ENCODE data around the gene ZNF343. TPM values are rescaled to one million over a fixed set of nuclear protein-coding genes. Genes with fewer than 3 reads are reported as not detected.

The ZNF343 gene
- total RNA-seq, 3 donors from 2014 or later = 10.4 to 13.7 (median 11.9) TPM

DNA sequence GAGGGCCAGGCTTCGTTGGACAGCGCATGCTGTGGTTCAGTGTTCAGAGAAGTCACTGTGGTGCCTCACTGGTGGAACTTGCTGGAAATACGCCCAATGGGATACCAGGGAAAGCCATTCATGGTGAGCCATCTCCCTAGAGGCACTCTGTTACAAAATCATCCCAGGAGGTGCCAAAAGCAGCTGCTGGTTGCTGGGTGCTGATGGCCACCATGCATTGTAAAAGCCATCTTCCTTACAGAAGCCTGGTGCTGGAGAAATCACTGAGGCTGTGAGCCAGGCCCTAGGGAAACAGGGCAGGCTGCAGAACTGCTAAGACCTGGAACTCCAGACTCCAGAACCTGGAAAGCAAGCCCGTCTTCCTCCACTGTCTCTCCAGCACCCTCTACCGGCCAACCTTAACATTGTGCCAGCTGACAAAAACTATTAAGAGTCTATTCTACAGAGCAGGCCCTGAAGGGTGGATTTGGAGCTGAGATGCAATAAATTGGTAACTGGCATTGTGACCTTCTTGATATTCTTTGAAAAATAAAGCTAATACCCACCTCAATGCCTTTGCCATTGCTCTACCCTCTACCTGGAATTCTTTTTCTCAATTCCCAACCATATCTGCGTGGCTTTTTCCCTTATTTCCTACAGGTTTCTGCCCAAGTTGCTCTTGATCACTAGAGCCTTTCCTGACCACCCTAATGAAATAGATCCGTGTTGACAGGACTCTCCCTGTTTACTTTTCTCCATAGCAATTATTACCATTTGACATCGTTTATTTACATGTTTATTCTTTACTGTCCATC, 56.6 kb downstream of the ZNF343 start:
- H3K4me1 Mint-ChIP-seq (ENCODE audit: low read depth) = peaks cover 38% of the 10 kb centered on the region
- DNase-seq = peak; percentile 57
- no peaks in the 10 kb centered on the region for H3K9me3 Mint-ChIP-seq
- peak; percentile 40 to 50 for ATAC-seq
- no peaks in the 10 kb centered on the region for H3K27me3 Mint-ChIP-seq (ENCODE audit: low read depth)
- no peak overlapping the region for H3K4me3 Mint-ChIP-seq
- peaks cover 3% of the 10 kb centered on the region for H3K36me3 Mint-ChIP-seq (ENCODE audit: insufficient read depth)

DNA sequence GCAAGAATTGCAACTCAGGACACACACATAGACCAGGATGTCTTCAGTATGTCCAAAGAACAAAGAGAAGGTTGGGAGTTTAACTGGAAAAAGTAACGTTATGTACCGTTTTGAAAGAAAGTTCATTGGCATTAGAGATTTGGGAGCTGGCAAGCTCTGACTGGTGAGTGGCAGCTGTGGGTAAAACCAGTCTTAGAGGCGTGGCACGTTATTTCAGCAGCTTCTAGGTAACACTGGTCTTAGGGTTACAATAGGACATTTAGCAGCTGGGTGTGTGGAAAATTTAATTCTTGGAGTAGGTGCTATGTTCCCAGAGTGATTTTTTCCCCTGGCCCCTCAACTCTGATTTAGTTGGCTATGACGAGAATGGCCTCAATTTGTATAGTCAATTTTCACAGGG, 57.3 kb downstream of the ZNF343 start:
- H3K9me3 Mint-ChIP-seq = no peaks in the 10 kb centered on the region
- no peak overlapping the region for H3K4me3 Mint-ChIP-seq
- ATAC-seq (no peak), DNase-seq (no peak)
- no peaks in the 10 kb centered on the region for H3K27me3 Mint-ChIP-seq (ENCODE audit: low read depth)
- H3K4me1 Mint-ChIP-seq (ENCODE audit: low read depth) = peaks cover 31% of the 10 kb centered on the region
- peaks cover 3% of the 10 kb centered on the region for H3K36me3 Mint-ChIP-seq (ENCODE audit: insufficient read depth)

DNA sequence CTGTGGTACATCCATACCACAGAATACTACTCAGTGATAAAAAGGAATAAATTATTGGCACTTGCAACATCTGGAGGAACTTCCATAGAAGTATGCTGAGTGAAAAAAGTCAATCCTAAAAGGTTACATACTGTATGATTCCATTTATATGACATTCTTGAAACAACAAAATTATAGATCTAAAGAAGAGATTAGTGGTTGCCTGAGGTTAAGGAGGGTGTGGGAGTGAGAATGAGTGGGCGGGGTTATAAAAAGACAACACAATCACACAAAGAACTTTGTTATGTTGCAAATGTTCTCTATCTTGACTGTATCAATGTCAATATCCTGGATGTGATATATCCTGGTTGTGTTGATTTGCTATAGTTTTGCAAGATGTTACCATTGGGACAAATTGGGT, 59.3 kb downstream of the ZNF343 start:
- no peak overlapping the region for H3K4me3 Mint-ChIP-seq
- peaks cover 20% of the 10 kb centered on the region for H3K4me1 Mint-ChIP-seq (ENCODE audit: low read depth)
- peaks cover 2% of the 10 kb centered on the region for H3K27me3 Mint-ChIP-seq (ENCODE audit: low read depth)

DNA sequence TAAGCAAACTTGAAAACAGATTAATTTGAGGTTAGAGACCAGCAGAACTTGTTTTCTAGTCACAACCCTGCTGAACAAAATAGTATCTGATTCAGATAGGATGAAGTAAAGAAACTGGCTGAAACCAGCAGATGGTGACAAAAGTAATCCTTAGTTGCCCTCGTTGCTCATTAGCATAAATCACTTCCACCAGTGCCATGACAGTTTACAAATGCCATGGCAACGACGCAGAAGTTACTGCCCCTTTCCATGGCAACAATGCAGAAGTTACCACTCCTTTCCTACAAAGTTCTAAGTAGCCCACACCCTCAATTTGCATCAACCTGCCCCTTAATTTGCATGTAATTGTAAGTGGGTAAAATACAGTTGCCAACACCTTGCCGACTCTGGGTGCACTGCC, 61.9 kb downstream of the ZNF343 start:
- ATAC-seq = no peak
- H3K27me3 Mint-ChIP-seq (ENCODE audit: low read depth) = peaks cover 2% of the 10 kb centered on the region
- H3K9me3 Mint-ChIP-seq = no peaks in the 10 kb centered on the region
- no peak overlapping the region for H3K4me3 Mint-ChIP-seq
- DNase-seq = no peak
- H3K36me3 Mint-ChIP-seq (ENCODE audit: insufficient read depth) = no peaks in the 10 kb centered on the region
- H3K4me1 Mint-ChIP-seq (ENCODE audit: low read depth) = peaks cover 15% of the 10 kb centered on the region

More for the DNA sequence above, 59.3 kb downstream of the ZNF343 start:
- peak in 1 of 2 donors; percentile 34 for ATAC-seq
- Mint-ChIP-seq H3K9me3 (no peaks in the 10 kb centered on the region), H3K36me3 (ENCODE audit: insufficient read depth) (peaks cover 3% of the 10 kb centered on the region)
- no peak for DNase-seq

Other genes starting within 250 kb of the ZNF343 start
- under 1 TPM in 1 of 3 donors, not detected in 2; 0.26 TPM for gene TGM3, start 212.9 kb downstream of the ZNF343 start, total RNA-seq
- gene TGM6, start 128.0 kb downstream of the ZNF343 start, total RNA-seq = not detected
- gene SNRPB, start 38.1 kb downstream of the ZNF343 start, total RNA-seq = 100 to 1,000 TPM; 613 to 744 (median 635) TPM
- not detected for gene TMC2, start 27.7 kb upstream of the ZNF343 start, total RNA-seq
- gene NOP56, start 143.7 kb upstream of the ZNF343 start, total RNA-seq = 1,000 to 10,000 TPM; 1,094 to 1,238 (median 1,145) TPM
- 100 to 1,000 TPM; 150 to 160 (median 158) TPM for gene IDH3B, start 155.3 kb upstream of the ZNF343 start, total RNA-seq
- gene EBF4, start 183.9 kb upstream of the ZNF343 start, total RNA-seq = 1 to 10 TPM in 1 of 3 donors, under 1 TPM in 2; 0.33 to 1.1 (median 0.76) TPM